Neural progenitor cell (in vitro differentiated cells): ENCODE results near the gene CEP95. TPM values are rescaled to one million over a fixed set of nuclear protein-coding genes. Genes with fewer than 3 reads are reported as not detected.

Experiments
- DNase-seq: peaks from one replicate; pipeline ENCODE4 v3.0.0-alpha.2; 2016; ENCODE audit warnings: low spot score
- H2AFZ ChIP-seq: fragments of 200-600 bp; sonication (generic); replicated peaks from 2 replicates; pipeline ENCODE4 v1.6.1; 2016; ENCODE audit warnings: antibody characterized with exemption
- H3F3A ChIP-seq: fragments of 200-600 bp; sonication (generic); 2 replicates; pipeline ENCODE4 v1.6.1; 2016; ENCODE audit warnings: antibody characterized with exemption, low read depth
- H3K27ac ChIP-seq: fragments of 200-600 bp; sonication (generic); 2 replicates; pipeline ENCODE4 v1.5.1; 2016; ENCODE audit warnings: mild to moderate bottlenecking
- H3K27me3 ChIP-seq: fragments of 200-600 bp; sonication (generic); 2 replicates; pipeline ENCODE4 v1.6.1; 2016; ENCODE audit warnings: mild to moderate bottlenecking, moderate library complexity
- H3K36me3 ChIP-seq: fragments of 200-600 bp; sonication (generic); 2 replicates; pipeline ENCODE4 v1.5.1; 2016
- H3K4me1 ChIP-seq: fragments of 200-600 bp; sonication (generic); 2 replicates; pipeline ENCODE4 v1.6.1; 2016; ENCODE audit warnings: mixed run types
- H3K4me2 ChIP-seq: fragments of 200-600 bp; sonication (generic); 2 replicates; pipeline ENCODE4 v1.6.1; 2016
- H3K4me3 ChIP-seq: fragments of 200-600 bp; sonication (generic); 2 replicates; pipeline ENCODE4 v1.5.1; 2016
- H3K79me2 ChIP-seq: fragments of 200-600 bp; sonication (generic); 2 replicates; pipeline ENCODE4 v1.6.1; 2016; ENCODE audit warnings: low read depth
- H3K9ac ChIP-seq: fragments of 200-600 bp; sonication (generic); 2 replicates; pipeline ENCODE4 v1.6.1; 2016
- H3K9me3 ChIP-seq: fragments of 200-600 bp; sonication (generic); 2 replicates; pipeline ENCODE4 v1.5.1; 2016; ENCODE audit warnings: low read depth
- H4K20me1 ChIP-seq: fragments of 200-600 bp; sonication (generic); 2 replicates; pipeline ENCODE4 v1.6.1; 2016; ENCODE audit warnings: low read depth
- H3K27ac Mint-ChIP-seq: 3 replicates; pipeline ENCODE4 v1.8.0; 2021; ENCODE audit warnings: mixed read lengths
- H3K27me3 Mint-ChIP-seq: 2 replicates; pipeline ENCODE4 v1.8.0; 2022; ENCODE audit warnings: low read depth, mild to moderate bottlenecking, inconsistent platforms, moderate library complexity, mixed read lengths; ENCODE audit not compliant: insufficient read depth
- H3K36me3 Mint-ChIP-seq: 3 replicates; pipeline ENCODE4 v1.8.0; 2021; ENCODE audit warnings: mixed read lengths
- H3K4me1 Mint-ChIP-seq: 3 replicates; pipeline ENCODE4 v1.8.0; 2021; ENCODE audit warnings: mixed read lengths
- H3K4me3 Mint-ChIP-seq: 3 replicates; pipeline ENCODE4 v1.8.0; 2021; ENCODE audit warnings: mild to moderate bottlenecking, moderate library complexity, mixed read lengths
- H3K9me3 Mint-ChIP-seq: 3 replicates; pipeline ENCODE4 v1.8.0; 2020; ENCODE audit warnings: mixed read lengths
- CTCF ChIP-seq: fragments of 200-600 bp; sonication (generic); IDR thresholded peaks from 2 replicates; pipeline ENCODE4 v1.5.1; 2017; ENCODE audit warnings: antibody characterized with exemption, mild to moderate bottlenecking
- EZH2 ChIP-seq: fragments of 200-600 bp; sonication (generic); IDR thresholded peaks from 2 replicates; pipeline ENCODE4 v1.6.1; 2017; ENCODE audit warnings: antibody characterized with exemption, mild to moderate bottlenecking, moderate library complexity
- EZH2phosphoT487 ChIP-seq: fragments of 200-600 bp; sonication (generic); IDR thresholded peaks from 2 replicates; pipeline ENCODE4 v1.6.1; 2017; ENCODE audit warnings: antibody characterized with exemption
- total RNA-seq: library from RNA; depleted of rRNA; stranded (reverse); fragments of >200 nt; gene quantifications from 2 replicates; pipeline ENCODE4 v1.2.3, GENCODE V29; 2015; ENCODE audit warnings: low replicate concordance

Gene CEP95
- total RNA-seq, 1 donor from 2014 or later = 76.9 TPM

DNA sequence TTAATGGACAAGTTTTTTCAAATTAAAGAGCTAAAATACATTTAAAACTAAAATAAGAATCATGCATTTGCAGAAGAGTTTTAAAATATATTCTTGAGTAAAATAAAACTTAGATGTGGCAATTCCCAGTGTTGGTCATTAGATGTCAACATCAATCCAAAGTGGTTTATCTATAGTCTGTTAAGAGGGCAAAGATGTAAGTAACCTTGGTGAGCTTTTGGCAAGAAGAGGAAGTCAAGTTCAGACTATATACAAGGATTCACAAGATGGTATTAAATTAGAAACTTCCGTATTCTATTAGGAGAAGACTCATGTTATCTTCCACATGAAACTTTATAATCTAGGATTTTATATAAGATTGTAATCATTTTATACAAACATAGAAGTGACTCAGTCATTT is 73.1 kb downstream of the CEP95 start:
- Histone ChIP-seq H3K9ac (no peak overlapping the region), H3K9me3 (no peaks in the 10 kb centered on the region), H3K4me2 (no peak overlapping the region), H3F3A (no peaks in the 10 kb centered on the region), H3K79me2 (no peaks in the 10 kb centered on the region), H3K4me3 (no peak overlapping the region), H4K20me1 (no peaks in the 10 kb centered on the region), H3K27me3 (no peaks in the 10 kb centered on the region), H3K4me1 (no peaks in the 10 kb centered on the region), H3K36me3 (no peaks in the 10 kb centered on the region), H2AFZ (no peak overlapping the region), H3K27ac (no peak overlapping the region)
- no peak for TF ChIP-seq CTCF
- DNase-seq = no peak
- peaks cover 2% of the 10 kb centered on the region for H3K27me3 Mint-ChIP-seq
- H3K36me3 Mint-ChIP-seq = peaks cover 19% of the 10 kb centered on the region
- H3K4me3 Mint-ChIP-seq = no peak overlapping the region
- H3K27ac Mint-ChIP-seq = no peak overlapping the region
- H3K4me1 Mint-ChIP-seq = no peaks in the 10 kb centered on the region
- no peaks in the 10 kb centered on the region for H3K9me3 Mint-ChIP-seq

GRCh38 chr17:64580384-64581315 is 73.9 kb downstream of the CEP95 start:
- Histone ChIP-seq H3K4me1 (no peaks in the 10 kb centered on the region), H3K9me3 (no peaks in the 10 kb centered on the region), H3K36me3 (no peaks in the 10 kb centered on the region), H2AFZ (no peak overlapping the region), H3K27ac (no peak overlapping the region), H3K79me2 (no peaks in the 10 kb centered on the region), H3K4me2 (no peak overlapping the region), H3K27me3 (no peaks in the 10 kb centered on the region), H3K4me3 (no peak overlapping the region), H3K9ac (no peak overlapping the region), H4K20me1 (no peaks in the 10 kb centered on the region), H3F3A (no peaks in the 10 kb centered on the region)
- no peak for DNase-seq
- Mint-ChIP-seq H3K4me3 (no peak overlapping the region), H3K4me1 (no peaks in the 10 kb centered on the region), H3K36me3 (peaks cover 19% of the 10 kb centered on the region), H3K27me3 (peaks cover 2% of the 10 kb centered on the region), H3K9me3 (no peaks in the 10 kb centered on the region), H3K27ac (no peak overlapping the region)
- TF ChIP-seq EZH2phosphoT487 = no peak
- no peak for TF ChIP-seq EZH2
- no peak for TF ChIP-seq CTCF

- H3F3A ChIP-seq = no peaks in the 10 kb centered on the region
- H3K27ac Mint-ChIP-seq = no peak overlapping the region
- no peak overlapping the region for H3K27ac ChIP-seq
- H3K27me3 ChIP-seq = no peaks in the 10 kb centered on the region
- H3K79me2 ChIP-seq = no peaks in the 10 kb centered on the region
- no peaks in the 10 kb centered on the region for H3K9me3 ChIP-seq
- H3K4me2 ChIP-seq = no peak overlapping the region
- peaks cover 2% of the 10 kb centered on the region for H3K27me3 Mint-ChIP-seq
- H3K4me1 Mint-ChIP-seq = no peaks in the 10 kb centered on the region
- no peak overlapping the region for H2AFZ ChIP-seq
- no peak for DNase-seq
- H3K9me3 Mint-ChIP-seq = no peaks in the 10 kb centered on the region
- H3K4me3 Mint-ChIP-seq = no peak overlapping the region
- H3K9ac ChIP-seq = no peak overlapping the region
- H3K4me3 ChIP-seq = no peak overlapping the region
- no peaks in the 10 kb centered on the region for H4K20me1 ChIP-seq
- H3K4me1 ChIP-seq = no peaks in the 10 kb centered on the region
- H3K36me3 Mint-ChIP-seq = peaks cover 15% of the 10 kb centered on the region
- H3K36me3 ChIP-seq = no peaks in the 10 kb centered on the region
- TF ChIP-seq EZH2 (no peak), CTCF (no peak), EZH2phosphoT487 (no peak)
These were observed 76.3 kb downstream of the CEP95 start for GRCh38 chr17:64583038-64583437.
